ENCODE measurements around the gene SELL.

DNA sequence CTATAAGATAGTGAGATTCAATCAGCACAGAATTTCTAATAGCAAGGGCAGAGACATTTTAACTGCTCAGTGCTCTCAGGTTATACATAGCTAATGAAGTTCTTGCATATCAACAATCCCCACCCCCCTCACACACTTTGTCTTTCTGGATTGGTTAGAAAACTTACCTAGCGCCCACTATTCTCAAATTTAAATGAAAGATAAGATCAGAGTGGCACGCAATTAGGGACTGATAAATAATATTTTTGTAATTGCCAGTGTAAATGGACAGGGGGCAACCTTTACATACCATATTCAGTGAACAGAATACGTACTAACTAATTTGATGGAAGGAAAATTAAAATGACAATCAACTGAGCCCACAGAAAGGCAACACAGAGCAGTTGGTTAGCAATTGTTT, 11.7 kb downstream of the SELL start:
- TF ChIP-seq EP300 (IDR thresholded peaks at IDR 0.05; ENCODE audit: borderline replicate concordance in 1 of 2, low read depth in 1 of 2, low read length in 1 of 2) (no peak), SMC3 (IDR thresholded peaks at IDR 0.05; ENCODE audit: low read depth, low read length) (0 out of 2 replicates have a peak, but pooled peaks have one; percentile 4), FOXM1 (IDR thresholded peaks at IDR 0.05; ENCODE audit: low read depth) (no peak), YY1 (IDR thresholded peaks at IDR 0.05; ENCODE audit: low read depth) (no peak), EZH2phosphoT487 (IDR thresholded peaks at IDR 0.05; ENCODE audit: borderline replicate concordance, low read depth) (no peak), NRF1 (IDR thresholded peaks at IDR 0.05; ENCODE audit: low read depth, low read length) (no peak), TAF1 (IDR thresholded peaks at IDR 0.05; ENCODE audit: borderline replicate concordance, low read depth, low read length) (no peak), POLR2AphosphoS5 (IDR thresholded peaks at IDR 0.05; ENCODE audit: low read depth, low read length) (no peak), SIN3A (IDR thresholded peaks at IDR 0.05; ENCODE audit: borderline replicate concordance, low read depth, low read length) (no peak)
- TF ChIP-seq, protein P1, sequence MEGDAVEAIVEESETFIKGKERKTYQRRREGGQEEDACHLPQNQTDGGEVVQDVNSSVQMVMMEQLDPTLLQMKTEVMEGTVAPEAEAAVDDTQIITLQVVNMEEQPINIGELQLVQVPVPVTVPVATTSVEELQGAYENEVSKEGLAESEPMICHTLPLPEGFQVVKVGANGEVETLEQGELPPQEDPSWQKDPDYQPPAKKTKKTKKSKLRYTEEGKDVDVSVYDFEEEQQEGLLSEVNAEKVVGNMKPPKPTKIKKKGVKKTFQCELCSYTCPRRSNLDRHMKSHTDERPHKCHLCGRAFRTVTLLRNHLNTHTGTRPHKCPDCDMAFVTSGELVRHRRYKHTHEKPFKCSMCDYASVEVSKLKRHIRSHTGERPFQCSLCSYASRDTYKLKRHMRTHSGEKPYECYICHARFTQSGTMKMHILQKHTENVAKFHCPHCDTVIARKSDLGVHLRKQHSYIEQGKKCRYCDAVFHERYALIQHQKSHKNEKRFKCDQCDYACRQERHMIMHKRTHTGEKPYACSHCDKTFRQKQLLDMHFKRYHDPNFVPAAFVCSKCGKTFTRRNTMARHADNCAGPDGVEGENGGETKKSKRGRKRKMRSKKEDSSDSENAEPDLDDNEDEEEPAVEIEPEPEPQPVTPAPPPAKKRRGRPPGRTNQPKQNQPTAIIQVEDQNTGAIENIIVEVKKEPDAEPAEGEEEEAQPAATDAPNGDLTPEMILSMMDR (IDR thresholded peaks at IDR 0.05): peak; percentile 26; the same call in 1 of the 2 replicates
- TF ChIP-seq, protein P2, sequence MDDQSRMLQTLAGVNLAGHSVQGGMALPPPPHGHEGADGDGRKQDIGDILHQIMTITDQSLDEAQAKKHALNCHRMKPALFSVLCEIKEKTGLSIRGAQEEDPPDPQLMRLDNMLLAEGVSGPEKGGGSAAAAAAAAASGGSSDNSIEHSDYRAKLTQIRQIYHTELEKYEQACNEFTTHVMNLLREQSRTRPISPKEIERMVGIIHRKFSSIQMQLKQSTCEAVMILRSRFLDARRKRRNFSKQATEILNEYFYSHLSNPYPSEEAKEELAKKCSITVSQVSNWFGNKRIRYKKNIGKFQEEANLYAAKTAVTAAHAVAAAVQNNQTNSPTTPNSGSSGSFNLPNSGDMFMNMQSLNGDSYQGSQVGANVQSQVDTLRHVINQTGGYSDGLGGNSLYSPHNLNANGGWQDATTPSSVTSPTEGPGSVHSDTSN (IDR thresholded peaks at IDR 0.05): no peak
- TF ChIP-seq, protein P3, sequence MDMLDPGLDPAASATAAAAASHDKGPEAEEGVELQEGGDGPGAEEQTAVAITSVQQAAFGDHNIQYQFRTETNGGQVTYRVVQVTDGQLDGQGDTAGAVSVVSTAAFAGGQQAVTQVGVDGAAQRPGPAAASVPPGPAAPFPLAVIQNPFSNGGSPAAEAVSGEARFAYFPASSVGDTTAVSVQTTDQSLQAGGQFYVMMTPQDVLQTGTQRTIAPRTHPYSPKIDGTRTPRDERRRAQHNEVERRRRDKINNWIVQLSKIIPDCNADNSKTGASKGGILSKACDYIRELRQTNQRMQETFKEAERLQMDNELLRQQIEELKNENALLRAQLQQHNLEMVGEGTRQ (IDR thresholded peaks at IDR 0.05; ENCODE audit: borderline replicate concordance, low read depth, low read length): no peak
